GM21723 (cell line): ENCODE results near the gene BRD1.

Source experiments
- ATAC-seq: cut with Tn5 transposase; IDR thresholded peaks from one replicate; pipeline ENCODE4 v1.9.1; 2021; ENCODE audit warnings: mild to moderate bottlenecking, moderate library complexity; ENCODE audit not compliant: unreplicated experiment

BRD1 gene

GRCh38 chr22:49803737-49804375 lies 23.8 kb downstream of the BRD1 start:
- ATAC-seq: no peak

- ATAC-seq: no peak
Measured at GRCh38 chr22:49803134-49803533, 24.5 kb downstream of the BRD1 start.

GRCh38 chr22:49801391-49802060 lies 26.1 kb downstream of the BRD1 start:
- ATAC-seq: no peak

GRCh38 chr22:49800408-49801238 lies 27.1 kb downstream of the BRD1 start:
- no peak for ATAC-seq

- ATAC-seq: no peak
Measured at GRCh38 chr22:49799431-49800075, 28.1 kb downstream of the BRD1 start.

- no peak for ATAC-seq
Measured at GRCh38 chr22:49798486-49799151, 29.1 kb downstream of the BRD1 start.

GRCh38 chr22:49797706-49798105 lies 30.0 kb downstream of the BRD1 start:
- ATAC-seq: no peak

- no peak for ATAC-seq
Measured at GRCh38 chr22:49796596-49797270, 30.9 kb downstream of the BRD1 start.

- ATAC-seq: no peak
Measured at GRCh38 chr22:49795521-49795920, 32.2 kb downstream of the BRD1 start.

GRCh38 chr22:49793871-49794270 lies 33.8 kb downstream of the BRD1 start:
- no peak for ATAC-seq

GRCh38 chr22:49793296-49793695 lies 34.4 kb downstream of the BRD1 start:
- ATAC-seq: no peak

GRCh38 chr22:49792107-49792506 lies 35.6 kb downstream of the BRD1 start:
- no peak for ATAC-seq

- no peak for ATAC-seq
Measured at GRCh38 chr22:49791682-49792081, 36.0 kb downstream of the BRD1 start.

- no peak for ATAC-seq
Measured at GRCh38 chr22:49790912-49791311, 36.8 kb downstream of the BRD1 start.

GRCh38 chr22:49789289-49790141 lies 38.2 kb downstream of the BRD1 start:
- no peak for ATAC-seq

GRCh38 chr22:49788504-49788903 lies 39.2 kb downstream of the BRD1 start:
- ATAC-seq: no peak

- no peak for ATAC-seq
Measured at GRCh38 chr22:49787861-49788260, 39.8 kb downstream of the BRD1 start.

- no peak for ATAC-seq
Measured at GRCh38 chr22:49786976-49787706, 40.5 kb downstream of the BRD1 start.
